Measurements from ENCODE around the gene CARD10.

CARD10 gene

DNA sequence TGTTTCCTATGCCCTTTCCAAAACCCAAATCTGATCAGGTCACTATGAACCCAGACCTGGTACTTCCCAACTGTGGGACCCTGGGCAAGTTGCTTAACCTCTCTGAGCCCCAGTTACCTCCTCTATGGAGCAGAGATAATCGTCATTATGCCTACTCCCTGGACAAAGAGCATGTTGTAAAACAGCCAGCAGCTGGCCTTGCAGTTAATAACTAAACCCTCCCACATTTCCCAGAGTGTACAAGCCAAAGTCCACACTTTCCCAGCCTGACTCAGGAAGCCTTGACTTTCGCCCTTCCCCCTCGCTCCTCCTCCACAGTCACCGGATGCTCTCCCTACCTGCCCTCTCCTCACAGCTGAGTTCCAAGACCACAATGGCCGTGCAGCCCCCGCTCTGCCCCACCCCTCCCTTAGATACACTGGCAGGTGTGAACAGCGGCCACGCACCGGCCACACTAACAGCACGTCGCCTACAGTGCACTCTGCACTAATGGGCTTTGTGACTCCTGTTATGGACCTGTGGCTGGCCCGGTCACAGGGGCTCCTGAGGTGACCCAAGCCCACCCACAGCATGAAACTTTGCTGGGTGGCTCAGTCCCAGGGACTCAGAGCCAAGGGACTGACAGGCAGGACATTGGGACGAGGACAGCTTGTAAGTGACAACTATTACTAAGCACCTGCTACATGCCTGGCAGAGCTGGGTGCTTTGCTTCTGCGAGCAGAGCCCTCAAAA is 17.4 kb downstream of the CARD10 start:
- DNase-seq: no peak

DNA sequence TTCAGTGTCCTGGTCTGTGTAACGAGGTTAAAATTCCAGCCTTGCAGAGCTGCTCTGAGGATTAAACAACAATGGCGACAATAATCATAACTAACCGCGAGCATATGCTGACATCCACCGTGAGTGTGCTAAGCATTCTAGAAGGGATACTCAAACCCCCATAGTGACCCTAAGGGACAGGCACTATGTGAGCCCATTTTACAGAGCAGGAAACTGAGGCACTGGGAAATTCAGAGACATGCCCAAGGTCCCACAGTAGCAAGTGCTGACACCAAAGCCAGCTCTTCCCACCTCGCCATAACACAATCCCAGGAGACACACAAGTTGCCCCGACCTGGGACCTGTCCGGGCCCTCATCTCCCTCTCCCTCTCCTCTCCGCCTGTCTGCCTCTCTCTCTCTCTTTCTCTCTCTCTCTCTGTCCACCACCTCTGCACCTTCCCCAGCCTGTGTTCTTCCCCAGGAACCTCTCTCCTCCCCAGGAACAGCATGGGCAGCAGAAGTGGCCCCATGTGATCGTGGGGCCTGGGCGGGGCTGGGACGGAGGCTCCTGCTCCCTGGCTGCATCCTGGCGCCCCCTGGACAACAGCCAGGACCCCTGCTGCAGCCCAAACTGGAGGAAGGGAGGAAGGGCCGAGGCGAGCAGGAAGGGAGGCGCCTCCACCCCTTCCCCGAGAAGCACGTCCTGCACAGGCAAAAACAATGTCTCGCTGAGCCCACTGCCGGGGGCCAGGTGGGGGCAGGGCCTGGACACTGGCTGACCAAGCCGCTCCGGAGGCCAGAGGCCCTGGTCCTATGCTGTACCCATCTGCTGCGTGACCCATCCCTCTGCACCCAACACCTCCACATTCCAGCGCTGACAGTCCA is 18.2 kb downstream of the CARD10 start:
- DNase-seq: no peak

DNA sequence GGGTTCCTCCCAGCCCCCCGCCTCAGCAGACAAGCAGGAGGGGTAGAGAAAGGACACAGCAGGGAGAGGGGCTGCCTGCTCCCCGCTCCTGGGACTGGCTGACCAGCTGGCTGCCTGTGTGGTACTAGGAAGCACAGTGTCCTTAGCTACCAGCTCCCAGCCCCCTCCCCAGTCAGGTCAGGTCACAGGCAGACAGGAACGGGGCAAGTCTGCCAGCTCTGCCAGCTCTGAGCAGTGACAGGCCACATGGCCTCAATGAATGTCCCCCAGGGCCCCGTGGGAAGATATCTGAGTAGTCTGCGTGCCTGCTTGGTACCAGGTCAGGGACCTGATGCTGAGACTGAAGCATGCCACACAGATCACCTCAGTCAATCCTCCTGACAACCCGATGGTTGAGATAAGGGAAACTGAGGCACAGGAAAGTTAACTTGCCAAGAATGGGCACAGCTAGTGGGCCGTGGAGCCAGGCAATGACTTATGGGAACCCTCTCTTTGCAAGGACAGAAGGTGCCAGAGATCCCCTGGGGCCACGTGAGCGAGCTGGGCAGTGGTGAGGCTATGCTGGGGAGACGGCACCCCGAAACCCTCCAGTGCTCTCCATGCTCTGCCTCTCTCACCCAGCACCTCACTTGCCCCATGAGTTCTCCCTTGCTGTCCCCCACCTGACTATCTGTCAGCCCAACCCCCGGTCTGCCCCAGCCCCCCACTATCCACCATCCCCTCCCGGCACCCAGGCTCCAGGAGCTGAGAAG is 19.2 kb downstream of the CARD10 start:
- no peak for DNase-seq

DNA sequence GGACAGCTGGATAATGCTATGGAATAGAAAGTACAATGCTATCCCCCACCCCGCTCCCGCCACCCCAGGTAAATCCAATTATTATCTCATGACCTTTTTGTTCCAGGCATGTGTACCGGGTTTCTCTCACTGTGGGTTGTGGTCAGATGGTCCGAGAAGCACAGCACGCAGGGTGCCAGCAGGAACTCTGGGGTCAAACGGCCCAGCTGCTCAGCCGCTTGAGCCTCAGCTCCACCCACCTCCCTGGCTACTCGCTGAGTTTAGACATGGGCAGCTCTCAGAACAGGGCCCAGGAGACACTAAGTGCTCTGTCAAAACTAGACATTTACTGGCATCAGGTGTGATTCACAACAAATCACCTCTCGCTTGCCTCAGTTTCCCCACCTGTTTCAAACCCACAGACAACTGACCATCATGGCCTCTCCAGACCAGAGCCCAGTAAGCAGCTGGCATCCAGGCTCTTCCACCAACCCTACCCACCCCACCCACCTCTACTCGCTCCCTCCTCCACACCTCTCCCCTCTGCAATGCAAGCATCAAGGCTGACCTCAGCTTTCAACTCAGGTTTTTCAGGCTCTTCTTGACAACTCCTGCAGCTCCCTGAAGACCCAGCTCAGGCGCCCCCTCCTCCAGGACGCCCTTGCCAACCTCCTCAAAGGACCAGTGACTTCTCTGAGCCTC is 20.0 kb downstream of the CARD10 start:
- no peak for DNase-seq

DNA sequence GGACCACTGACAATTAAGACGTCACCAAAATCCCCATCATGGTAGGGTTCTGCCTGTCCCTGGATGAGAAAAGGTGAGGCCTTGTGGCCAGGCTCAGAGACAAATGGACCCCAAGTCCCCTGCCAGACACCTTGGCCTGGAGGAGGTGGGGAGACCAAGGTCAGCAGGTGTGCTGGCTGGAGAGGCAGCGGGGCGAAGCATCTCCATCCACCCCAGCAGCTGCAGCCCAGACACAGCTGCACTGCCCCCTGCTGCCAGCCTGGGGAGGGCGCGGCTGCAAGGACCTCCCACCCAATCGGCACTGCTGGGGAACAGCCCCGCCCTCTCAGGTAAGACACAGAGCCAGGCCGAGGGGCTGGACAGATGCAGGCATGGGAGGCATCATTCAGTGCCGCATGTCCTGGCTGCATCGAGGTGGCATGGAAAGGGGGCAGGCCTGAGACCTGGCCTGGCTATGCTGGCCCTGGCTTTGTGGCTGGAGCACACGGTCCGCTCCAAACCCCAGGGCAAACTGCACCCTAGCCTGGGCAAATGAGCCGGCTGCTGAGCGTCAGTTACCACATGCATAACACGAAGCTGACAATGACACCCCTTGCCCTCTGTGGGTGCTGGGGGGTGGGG is 20.8 kb downstream of the CARD10 start:
- peak; percentile 25 for DNase-seq

DNA sequence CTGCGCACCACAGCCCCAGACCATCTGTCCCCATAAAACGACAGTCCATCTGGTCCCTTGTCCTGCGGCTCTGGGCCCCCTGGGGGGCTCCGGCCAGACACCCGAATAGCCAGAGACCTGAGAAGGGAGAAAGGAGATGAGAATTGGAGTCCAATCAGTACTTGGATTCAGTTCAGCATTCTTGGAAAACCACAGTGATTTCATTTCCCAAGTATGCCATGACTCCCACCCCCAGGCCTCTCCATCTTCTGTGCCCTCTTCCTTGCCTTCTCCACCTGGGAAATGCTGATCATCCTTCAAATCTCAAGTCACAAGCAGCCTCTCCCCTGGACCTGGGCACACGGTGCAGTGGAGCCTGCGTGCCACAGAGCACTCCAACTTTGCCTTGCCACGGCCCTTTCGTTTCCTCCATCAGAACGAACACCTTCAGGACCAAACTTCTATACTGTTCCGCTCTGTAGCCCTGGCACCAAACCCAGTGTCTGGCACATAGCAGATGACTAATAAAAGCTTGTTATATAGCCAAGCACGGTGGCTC is 22.1 kb downstream of the CARD10 start:
- DNase-seq: no peak

DNA sequence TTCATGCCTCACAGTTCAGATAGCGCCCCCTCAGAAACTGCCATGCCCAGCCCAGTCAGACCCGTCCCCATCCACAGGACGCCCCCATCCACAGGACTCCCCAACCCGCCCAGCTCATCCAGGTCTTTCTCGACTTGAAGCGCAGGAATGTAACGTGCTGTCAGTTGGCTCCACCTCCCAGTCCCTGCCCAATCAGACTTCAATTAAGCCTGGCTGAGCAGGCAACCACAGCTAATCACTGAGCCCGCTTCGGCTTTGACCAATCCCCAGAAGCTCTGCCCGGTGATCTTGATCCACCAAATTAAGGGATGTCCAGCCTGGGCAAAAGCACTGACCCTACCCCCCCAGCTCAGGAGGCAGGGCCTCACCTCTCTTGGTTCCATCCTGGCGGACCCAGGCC is 22.6 kb downstream of the CARD10 start:
- DNase-seq: no peak

DNA sequence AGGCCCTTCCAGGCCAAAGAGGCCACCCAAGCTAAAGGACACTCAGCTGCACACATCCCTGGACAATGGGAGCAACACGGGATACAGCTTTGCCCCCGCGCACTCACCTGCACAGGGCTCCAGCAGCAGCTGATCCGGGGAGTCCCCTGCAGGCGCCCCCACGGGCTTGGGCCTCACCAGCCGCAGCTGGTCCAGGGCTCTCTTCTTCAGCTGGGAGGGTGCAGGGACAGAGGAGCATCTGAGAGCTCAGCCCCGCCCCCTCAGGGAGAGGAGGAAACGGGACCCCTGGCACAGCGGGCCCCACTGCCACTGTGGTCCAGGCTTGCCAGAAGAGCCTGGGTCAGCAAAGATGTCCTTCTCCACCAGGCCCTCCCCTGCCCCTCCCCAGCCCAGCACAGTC is 25.2 kb downstream of the CARD10 start:
- no peak for DNase-seq

DNA sequence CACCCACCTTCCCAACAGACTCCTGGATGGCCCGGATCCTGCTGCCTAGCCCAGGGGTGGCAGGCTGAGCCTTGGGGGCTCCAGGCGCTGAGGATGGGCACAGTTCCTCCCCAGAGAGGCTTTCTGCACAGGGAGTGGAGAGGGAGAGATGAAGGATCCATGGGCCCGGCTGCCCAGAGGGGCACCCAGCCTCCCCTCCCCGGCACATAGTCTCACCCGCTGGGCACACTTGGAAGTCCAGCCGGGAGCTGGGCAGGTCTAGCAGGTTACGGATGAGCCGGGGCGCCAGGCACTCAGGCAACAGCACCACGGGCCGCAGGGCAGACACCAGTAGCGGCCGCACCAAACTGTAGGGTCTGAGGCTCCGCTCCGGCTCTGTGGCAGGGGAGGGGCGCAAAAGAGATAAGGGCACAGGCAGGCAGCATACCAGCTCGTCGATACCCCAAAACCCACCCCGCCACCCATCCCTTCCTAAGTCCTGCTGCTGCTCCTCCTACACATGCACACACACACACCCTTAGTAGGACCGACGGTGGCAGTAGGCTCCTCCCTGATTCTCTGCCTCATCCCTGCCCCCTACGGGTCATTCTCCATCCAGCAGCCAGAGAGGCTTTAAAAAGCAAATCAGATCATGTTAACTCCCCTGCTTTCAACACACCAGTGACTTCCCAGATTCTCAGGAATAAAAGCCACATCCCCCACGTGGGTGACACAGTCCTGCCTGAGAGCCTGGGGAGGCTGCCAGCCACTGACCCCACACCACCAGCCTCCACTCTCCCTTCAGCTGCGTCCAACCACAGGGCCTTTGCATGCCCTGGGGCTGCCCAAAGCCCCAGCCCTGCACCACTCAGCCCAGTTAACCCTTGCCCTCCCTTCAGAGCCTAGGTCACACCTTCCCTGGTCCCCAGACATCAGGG is 26.5 kb downstream of the CARD10 start:
- peak; percentile 4 for DNase-seq

DNA sequence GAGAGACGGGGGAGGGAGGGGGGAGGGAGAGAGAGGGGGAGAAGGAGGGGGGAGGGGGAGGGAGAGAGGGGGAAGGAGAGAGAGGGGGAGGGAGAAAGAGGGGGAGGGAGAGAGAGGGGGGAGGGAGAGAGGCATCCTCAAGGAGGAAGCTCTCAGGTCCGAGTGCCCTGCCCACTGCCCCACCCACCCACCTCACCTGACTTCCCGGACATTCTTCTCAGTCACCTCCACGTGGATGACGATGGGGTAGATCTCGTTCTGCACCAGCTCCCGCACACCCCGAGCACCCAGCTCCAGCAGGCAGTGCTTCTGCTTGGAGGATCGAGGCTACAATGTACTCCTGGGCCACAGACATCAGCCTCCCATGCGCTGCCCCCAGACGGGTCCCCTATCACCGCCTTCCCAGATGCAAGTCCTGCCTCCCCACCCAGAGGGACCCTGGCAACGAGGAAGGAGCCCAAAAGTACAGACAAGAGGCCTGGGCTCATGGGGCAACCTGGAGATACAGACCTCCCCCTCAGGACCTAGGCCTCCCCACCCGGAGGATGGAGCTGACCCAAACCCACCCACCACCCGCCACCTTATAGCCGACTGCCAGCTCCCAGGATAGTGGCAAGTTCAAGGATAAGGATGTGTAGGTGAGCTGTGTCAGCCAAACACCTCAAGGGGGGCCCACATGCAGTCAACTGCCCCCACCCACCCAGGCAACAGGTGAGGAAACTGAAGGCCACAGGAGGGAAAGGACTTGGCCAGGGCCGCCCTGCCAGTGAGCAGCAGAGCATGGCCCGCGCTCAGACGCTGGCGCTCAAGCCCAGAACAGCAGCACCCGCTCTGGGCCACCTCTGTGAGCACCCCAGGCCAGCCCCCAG is 27.4 kb downstream of the CARD10 start:
- no peak for DNase-seq

DNA sequence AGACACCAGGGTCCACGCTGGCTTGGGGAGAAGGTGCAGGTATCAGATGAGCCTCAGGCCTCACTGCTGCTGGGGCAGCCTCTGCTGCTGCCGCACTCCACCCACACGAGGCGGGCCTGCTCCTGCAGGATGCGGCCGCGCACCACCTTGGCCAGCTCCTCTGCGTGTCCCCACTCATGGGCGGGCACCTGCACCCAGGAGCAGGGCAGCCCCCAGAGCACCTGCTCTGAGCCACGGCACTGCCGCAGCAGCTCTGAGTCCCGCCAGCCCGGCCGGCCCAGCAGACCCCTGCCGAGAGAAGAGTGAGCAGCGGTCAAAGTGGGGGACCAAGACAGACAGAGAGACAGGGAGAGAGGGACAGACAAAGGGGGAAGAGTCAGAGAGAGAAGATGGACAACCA is 28.1 kb downstream of the CARD10 start:
- DNase-seq: no peak

DNA sequence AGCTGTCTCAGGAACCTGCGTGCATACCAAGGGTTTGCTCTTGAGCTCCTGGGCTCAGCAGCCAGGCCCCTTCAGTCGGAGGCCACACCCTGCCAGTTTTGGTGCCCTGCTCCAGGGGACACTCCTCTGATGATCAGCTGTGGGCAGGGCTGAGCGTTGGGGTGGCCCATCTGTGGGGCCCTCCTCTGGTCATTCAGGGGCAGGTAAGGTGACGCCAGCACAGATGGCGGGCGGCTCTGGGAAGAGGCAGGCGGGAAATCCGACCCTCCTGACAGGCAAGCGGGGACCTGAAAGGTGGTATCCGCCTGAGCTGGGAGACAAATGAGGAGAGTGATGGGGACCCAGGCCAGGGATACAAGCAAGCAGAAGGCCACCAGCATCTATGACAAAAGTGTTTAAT is 29.2 kb downstream of the CARD10 start:
- no peak for DNase-seq

DNA sequence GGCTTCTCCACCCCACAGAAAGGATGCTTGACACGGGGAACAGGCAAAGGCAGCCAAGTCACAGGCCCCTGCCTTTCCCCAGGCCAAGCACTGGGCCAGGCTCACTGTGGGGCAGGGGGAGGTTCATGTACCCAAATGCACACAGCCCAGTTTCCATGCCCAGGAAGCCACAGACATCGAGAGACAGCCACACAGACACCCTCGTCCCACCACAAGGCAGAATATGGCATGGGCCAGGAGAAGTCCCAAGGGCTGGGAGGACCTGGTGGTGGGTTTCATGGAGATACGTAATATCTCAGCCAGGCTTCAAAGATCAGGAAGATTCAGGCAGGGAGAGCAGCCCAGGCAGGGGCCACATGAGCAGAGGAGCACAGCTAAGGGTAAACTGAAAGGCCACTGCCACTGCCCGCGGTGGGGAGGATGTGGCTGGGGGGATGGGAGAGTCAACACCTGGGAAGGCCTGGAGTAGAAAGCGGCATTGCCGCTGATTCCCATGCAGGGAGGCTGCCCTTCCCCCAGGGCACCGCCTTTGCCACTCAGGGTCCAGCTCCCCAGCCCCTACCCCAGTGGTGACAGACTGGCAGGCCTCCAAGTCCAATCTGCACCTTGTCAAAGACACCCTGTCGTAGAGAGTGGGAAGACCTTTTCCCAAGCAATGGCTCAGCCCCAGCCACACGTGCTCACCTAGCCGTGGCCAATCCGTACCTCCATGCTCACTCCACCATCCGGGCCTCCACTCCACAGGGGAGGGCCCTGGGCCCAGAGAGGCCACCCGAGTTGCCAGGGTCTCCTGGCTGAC is 30.7 kb downstream of the CARD10 start:
- DNase-seq: no peak

DNA sequence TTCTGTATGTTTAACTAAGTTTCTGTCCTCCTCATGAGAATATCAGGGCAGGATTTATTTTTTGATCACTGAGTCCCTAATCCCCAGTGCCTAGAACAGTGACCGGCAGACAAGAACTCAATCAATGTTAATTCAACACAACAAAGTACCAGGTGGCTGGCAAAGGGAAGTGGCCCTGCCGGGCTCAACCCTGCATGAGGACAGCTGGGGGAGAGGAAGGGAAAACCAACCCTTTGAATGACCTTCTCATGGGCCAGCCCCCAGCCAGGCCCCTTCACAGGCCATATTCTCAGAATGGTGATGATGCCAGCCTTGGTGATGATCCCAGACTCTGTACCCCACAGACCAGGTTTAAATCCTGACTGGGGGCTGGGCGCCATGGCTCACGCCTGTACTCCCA is 31.6 kb downstream of the CARD10 start:
- no peak for DNase-seq

DNA sequence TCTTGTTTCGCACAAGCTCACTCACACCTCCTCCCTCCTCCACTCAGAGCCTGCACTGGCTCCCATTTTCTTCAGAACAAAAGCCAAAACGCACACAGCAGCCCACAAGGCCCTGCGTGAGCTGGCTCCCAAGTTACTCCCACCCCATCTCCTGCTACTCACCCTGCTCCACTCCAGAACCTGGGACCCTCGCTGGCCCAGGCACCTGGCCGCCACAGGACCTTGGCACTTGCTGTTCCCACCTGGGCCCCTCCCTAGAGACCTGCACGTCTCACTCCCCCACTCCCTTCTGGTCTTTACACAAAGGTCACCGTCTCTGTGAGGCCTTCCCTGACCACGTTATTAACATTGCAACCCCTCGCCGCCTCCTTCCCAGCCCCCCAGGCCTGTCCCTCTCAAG is 32.1 kb downstream of the CARD10 start:
- no peak for DNase-seq

DNA sequence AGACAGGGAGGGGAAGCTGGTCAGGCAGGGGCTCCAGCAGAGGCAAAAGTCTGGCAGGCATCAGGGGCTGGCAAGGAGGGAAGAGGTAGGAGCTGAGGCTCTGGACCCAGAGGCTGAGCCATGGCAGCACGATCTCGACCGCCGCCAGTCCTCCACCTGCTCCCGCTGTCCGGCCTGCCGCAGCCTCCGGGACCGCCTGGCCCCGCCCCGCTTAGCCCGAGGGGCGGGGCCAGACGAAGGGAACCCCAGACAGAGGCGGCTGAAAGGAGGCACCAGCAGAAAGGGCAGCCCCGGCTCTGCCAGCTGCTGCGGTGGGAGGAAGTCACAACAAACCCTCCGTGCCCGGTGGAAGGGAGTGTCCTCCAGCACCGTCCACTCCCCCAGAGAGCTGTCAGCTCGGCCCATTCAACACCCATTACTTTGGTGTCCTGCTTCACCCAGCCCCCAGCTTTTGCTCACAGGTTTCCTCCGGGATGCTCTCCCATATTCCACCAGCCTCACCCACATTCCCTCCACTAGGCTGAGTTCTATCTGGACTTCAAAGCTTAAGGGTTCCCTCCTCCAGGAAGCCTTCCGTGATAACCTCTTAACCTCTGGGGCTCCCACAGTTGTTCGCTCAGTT is 32.9 kb downstream of the CARD10 start, which contains the start of gene MFNG:
MFNG (minus strand) TSS at position 161 of the 622 bp plus-strand sequence. CDS start 207 bp downstream, outside the sequence.
- DNase-seq: peak; percentile 67

DNA sequence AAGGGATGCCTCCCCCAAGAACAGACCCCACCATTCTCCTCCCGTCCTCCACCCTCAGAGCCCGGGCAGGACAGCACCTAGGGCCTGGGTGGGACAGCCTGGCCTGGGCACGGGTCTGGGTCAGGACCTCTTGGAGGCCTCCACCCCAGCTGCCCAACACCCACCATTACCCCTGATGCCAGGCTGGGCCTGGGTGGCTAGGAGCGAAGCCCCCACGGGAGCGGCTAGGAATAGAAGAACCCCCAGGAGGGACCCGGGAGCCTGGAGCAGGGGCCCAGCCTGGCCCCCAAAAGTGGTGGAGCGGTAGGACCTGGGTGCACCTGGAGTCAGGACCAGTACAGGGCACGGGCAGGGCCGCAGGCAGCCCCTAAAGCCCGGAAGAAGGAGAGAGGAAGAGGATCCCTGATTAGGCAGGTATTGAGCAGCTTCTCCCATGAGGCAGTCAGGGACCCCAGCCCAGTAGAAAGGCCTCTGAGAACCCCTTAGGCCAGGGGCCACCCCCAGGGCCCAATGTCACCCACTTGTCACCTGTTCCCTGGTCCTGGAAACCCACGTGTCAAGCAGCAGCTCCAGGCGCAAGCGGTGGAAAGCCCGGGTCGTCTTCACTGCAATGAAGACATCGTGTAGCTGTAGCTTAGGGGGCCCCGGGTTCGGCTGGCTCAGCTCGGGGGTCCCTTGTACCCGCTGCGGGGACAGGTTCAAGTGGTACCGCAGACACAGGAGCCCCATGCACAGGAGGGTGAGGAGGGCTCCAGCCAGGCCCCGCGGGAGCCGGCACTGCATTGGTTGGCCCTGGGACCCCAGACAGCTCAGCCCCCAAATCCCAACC is 33.6 kb downstream of the CARD10 start:
- DNase-seq: no peak

Measured in KG1 (cell line).